Lung microvascular endothelial cell (primary cell): Measurements from ENCODE around the gene ATF1. TPM values are rescaled to one million over a fixed set of nuclear protein-coding genes. Genes with fewer than 3 reads are reported as not detected.

Source experiments
- DNase-seq, 2 donors: peaks; one replicate each; pipeline versions ENCODE4 v3.0.0 to v3.0.0-alpha.2; 2010; ENCODE audit warnings: low read depth in 2 of 2
- total RNA-seq: library from RNA; depleted of rRNA; stranded (reverse); fragments of >200 nt; gene quantifications from 2 replicates; pipeline ENCODE4 v1.2.1, GENCODE V29; 2014

ATF1 gene
- total RNA-seq, result 13.5 and 17.5 TPM in 2 replicates

- peak; percentile 95 to 96 for DNase-seq
These were observed at the start of gene ATF1 for GRCh38 chr12:50763639-50764285. TSS of gene ATF1 (plus strand) at chr12:50764101. CDS start at chr12:50780146, 16,045 bp downstream.

- DNase-seq, result no peak
These were observed 48.7 kb upstream of the ATF1 start for GRCh38 chr12:50715174-50715573.

- no peak for DNase-seq
These were observed 45.1 kb upstream of the ATF1 start for GRCh38 chr12:50718760-50719159.

DNA sequence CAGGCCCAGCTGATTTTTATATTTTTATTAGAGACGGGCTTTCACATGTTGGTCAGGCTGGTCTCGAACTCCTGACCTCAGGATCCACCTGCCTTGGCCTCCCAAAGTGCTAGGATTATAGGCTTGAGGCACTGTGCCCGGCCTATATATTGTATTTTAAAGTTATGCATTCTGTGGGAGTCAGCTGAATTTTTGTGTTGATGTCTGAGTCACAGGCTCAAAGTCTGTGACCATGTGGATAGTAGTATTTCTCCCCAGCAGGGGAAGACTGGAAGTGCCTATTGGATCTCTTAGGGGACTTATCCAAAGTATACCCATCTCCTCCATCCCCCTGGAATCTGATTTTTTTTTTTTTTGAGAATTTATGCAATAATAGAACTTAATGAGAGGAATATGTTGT is 43.8 kb upstream of the ATF1 start:
- no peak for DNase-seq

GRCh38 chr12:50720501-50720900 is 43.4 kb upstream of the ATF1 start:
- no peak for DNase-seq

DNA sequence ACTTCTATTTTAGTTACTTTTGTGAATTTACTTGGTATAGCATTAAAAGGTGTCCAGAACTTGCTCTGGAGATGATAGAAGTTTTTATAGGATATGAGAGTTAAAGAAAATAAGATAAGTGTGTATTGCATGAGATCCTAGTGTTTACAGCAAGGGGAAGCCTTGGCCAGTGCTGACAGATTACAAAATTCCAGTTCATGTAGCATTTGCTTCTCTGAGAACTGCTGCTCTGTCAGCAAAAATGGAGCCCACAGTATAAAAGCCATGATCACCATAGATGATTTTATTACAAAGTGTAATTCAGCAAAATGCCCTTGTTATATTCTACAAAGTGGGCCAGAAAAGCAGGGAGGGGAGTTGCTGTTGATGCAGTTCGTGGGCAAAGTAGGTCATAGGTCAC is 40.0 kb upstream of the ATF1 start:
- no peak for DNase-seq

GRCh38 chr12:50725011-50725942 is 38.6 kb upstream of the ATF1 start:
- peak in 1 of 2 donors; percentile 74 for DNase-seq

DNA sequence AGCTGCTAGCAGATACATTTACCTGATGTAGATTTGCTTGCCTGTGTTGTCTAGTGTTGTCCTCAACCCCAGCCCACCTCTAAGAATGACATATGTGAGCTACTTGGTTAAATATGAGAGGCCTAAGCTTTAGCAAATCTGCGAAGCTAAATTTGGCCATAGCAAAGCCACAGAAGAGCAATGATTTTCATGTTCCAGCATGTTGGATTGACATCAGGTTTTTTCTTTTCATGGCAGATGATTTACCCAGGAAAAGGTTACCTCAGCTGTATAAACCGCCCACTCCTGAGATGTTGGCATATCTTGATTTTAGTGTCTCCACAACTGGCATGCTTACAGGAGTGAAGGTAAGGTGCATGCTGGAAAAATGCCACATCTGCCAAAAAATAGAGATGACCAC is 36.4 kb upstream of the ATF1 start:
- DNase-seq, result no peak

GRCh38 chr12:50728417-50728816 is 35.5 kb upstream of the ATF1 start:
- DNase-seq, result no peak

GRCh38 chr12:50728841-50729240 is 35.1 kb upstream of the ATF1 start:
- DNase-seq, result no peak

DNA sequence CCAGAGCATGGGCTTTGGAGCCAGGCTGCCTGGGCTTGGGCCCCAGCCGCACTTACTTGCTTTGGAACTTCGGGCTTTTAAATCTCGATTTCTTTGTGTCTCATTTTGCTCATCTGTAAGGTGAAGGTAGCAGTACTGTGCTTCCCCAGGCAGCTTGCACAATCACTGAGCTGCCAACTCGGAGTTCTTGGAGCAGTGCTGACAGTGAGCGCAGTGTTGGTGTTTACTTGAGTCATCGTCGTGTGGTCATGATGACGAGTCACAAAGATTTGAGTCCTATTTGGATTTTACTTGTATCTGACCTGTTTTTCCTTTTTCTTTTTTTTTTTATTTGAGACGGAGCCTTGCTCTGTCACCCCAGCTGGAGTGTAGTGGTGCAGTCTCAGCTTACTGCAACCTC is 31.3 kb upstream of the ATF1 start:
- peak in 1 of 2 donors; percentile 60 for DNase-seq

DNA sequence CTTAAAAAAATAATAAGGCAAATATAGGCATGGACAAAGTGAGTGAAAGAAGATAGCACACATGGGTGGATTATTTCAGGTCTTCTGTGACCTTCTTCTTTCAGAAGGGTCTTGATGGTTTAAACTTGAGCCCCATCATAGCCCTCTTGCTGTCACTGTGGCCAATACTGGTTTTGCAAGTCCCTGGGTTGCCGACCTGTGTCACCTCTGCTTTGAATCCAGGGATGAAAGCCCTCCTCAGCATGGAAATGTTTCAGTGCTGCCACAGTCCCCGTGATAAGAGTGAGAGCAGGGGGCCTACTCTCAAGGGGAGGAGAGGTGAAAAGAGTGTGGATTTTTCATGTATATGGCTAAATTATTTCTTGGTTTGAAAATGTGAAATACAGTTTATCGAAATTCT is 30.2 kb upstream of the ATF1 start:
- no peak for DNase-seq

DNA sequence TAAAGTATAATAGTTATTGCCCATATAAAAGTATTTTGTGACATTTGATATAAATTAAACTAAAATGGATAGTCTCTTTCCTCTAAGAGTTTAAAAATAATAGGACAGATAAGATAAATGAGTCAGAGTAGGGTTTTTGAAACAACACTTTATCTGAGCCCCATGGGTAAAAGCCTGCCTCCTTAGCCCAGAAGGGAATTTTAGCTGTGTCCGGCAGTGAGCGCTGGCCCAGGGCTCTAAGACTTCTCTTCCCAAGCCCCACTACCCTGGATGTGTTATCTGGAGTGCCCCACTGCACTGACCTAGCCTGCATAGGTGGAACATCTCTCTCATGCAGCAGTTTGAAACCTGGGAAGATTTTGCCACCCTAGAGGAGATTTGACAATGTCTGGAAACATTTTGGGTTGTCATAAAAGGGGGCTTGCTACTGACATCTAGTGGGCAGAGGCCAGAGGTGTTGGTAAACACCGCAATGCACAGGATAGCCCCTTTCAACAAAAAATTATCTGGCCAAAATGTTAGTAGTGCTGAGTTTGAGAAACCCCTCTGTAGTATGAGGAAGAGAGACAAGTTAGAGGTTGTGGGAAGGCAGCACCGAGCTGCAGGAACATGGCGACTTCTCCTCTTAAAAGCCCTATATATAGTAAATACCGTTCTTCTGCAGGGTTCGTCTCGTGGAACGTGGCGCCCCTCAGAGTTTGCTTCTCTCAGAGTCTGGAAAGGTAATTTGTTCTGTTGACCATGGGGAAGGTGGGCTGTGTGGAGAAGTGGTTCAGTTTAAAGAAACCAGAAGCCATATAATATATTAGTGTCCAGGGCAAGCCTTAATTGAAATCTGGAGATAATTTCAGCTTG is 29.3 kb upstream of the ATF1 start:
- peak; percentile 49 to 62 for DNase-seq

DNA sequence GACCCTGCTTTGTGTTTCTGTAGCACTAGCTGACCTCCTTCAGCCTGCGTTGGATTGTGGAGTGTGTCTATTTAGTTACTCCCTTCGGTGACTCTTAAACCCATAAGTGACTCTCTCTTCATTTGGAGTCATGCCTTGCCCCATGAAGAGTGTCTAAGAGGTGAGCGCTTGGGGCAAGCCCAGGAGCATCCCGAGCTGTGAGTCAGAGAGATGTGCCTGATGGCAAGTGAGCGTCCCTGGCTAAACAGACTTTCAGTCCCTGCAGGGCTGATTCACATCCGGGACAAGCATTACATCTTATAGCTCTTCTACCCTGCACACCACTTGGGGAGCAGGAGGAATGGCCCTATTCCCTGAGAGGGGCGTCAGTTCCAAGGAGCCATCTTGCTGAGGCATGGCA is 24.3 kb upstream of the ATF1 start:
- no peak for DNase-seq

DNA sequence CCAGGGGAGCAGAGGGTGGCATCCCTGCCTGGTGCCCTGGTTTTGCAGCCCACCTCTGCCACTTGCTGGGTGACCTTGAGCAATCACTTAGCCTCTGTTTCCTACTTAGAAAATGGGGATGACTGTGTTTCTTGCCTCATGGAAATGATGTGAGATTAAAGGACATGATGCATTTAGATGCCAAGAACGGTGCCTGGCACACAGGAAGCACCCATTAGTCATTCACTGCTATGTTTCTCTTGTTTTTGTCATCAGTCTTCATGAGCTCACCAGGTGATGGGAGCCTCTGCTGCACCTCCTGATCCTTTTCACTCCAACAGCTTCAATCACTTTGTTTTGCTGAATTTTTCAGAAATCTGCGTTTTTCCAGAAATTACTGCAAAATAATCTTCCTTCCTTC is 23.6 kb upstream of the ATF1 start:
- peak in 1 of 2 donors; percentile 48 for DNase-seq

DNA sequence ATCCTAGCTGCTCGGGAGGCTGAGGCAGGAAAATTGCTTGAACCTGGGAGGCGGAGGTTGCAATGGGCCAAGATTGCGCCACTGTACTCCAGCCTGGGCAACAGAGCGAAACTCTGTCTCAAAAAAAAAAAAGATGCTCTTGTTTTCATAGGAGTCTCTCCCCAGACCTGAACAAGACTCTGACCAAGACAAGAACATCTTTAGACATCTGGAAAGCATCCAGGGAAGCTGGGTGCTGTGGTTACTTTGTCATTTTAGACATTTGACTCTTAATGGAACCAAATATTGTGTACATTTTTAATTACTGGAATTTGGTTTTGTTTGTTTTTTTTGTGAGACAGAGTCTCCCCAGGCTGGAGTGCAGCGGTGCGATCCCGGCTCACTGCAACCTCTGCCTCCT is 21.1 kb upstream of the ATF1 start:
- no peak for DNase-seq

DNA sequence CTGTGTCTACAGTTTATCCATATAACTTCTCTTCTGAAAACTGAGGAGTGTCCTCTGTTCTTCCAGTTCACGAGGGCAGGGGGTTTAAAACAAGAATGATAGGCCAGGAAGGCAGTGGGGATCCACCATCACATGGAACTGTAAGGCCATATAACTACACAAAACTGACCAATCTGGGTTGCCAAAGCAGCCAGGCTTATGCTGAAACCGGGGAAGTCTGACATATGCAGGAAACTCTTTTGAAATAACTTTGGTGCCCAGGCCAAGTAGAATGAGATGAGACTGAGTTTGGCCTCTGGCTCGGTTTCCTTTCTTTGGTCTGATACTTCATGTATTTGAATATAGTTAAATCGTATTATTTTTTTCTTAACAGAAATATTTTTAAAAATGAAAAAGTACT is 18.0 kb upstream of the ATF1 start:
- peak in 1 of 2 donors; percentile 62 for DNase-seq

DNA sequence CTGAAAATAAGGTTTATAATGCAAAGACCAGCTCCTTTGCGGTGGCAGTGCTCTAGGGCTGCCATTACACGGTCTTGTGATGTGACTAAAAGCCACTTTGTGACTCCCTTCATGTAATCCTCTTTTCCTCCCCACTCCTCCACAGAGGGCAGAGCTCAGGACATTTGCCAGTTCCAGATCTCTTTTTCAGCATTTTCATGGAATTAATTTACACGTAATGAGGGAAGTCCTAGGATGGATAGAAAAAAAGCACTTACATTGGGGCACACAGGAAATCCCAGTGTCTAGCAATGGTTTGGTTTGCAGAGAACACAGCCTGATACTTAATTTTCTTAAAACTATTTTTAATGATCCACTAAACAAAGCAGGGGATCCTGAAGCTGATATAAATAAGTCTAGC is 17.5 kb upstream of the ATF1 start:
- no peak for DNase-seq

- no peak for DNase-seq
These were observed 16.1 kb upstream of the ATF1 start for GRCh38 chr12:50747817-50748216.

- no peak for DNase-seq
These were observed 14.4 kb upstream of the ATF1 start for GRCh38 chr12:50749459-50749882.

- DNase-seq, result no peak
These were observed 13.5 kb upstream of the ATF1 start for GRCh38 chr12:50750366-50750765.
